ENCODE data around the gene F12.

DNA sequence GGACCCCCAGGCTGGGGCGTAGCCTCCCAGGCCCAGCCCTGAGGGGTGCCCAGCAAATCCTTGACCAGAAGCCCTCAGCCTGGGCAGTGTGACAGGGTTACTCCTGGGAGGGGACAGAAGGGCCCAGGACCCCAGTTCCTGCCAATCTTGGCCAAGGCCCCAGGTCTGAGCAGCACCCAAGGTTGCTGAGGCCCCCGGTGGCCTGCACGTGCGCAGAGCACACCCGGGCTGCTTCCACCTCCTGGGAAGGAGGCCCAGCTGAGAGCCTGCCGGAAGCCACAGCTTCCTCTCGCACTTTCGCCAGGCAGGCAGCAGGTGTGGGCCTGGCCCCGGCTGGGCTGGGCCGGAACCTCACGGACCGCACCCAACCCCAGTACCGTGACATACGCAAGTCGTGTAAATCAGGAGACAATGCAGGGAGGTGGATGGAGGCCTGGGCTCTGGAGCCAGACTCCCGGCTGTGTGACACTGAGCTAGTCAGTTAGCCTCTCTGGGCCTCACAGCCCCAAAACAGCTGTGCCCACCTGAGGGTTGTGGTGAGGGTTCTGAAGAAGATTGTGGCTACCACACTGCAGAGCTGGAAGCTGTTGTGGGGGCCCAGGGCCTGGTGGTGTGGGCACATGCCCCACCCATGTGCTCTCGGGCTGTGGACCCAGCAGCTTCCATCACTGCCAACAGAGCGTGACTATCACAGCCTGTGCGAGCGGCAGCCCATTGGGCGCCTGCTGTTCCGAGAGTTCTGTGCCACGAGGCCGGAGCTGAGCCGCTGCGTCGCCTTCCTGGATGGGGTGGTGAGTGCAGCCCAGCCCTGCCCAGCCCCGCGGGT, 22.2 kb upstream of the F12 start:
- TF ChIP-seq, protein P1, sequence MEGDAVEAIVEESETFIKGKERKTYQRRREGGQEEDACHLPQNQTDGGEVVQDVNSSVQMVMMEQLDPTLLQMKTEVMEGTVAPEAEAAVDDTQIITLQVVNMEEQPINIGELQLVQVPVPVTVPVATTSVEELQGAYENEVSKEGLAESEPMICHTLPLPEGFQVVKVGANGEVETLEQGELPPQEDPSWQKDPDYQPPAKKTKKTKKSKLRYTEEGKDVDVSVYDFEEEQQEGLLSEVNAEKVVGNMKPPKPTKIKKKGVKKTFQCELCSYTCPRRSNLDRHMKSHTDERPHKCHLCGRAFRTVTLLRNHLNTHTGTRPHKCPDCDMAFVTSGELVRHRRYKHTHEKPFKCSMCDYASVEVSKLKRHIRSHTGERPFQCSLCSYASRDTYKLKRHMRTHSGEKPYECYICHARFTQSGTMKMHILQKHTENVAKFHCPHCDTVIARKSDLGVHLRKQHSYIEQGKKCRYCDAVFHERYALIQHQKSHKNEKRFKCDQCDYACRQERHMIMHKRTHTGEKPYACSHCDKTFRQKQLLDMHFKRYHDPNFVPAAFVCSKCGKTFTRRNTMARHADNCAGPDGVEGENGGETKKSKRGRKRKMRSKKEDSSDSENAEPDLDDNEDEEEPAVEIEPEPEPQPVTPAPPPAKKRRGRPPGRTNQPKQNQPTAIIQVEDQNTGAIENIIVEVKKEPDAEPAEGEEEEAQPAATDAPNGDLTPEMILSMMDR (IDR thresholded peaks at IDR 0.05; ENCODE audit: control extremely low read depth in 1 of 3, insufficient read depth in 1 of 3, low read depth in 1 of 3, low read length in 3 of 3) = no peak
- TF ChIP-seq CHD2 (IDR thresholded peaks at IDR 0.05; ENCODE audit: low read length) = no peak
- no peak for TF ChIP-seq ZNF274 (IDR thresholded peaks at IDR 0.05; ENCODE audit: borderline replicate concordance, extremely low read depth, low read length)
- no peak for TF ChIP-seq EZH2 (IDR thresholded peaks at IDR 0.05; ENCODE audit: low read depth, low read length, severe bottlenecking)
